GM18507 (cell line): ENCODE results near the gene ABLIM3.

ENCODE experiments used
- DNase-seq: peaks from one replicate; pipeline ENCODE4 v3.0.0; 2011; ENCODE audit warnings: low read depth; ENCODE audit not compliant: insufficient read length; ENCODE audit errors: extremely low spot score
- FAIRE-seq: peaks from 2 replicates; lab custom pipeline; 2011; peaks lifted over from hg19 to GRCh38; lab: Jason Lieb, UNC

The ABLIM3 gene

DNA sequence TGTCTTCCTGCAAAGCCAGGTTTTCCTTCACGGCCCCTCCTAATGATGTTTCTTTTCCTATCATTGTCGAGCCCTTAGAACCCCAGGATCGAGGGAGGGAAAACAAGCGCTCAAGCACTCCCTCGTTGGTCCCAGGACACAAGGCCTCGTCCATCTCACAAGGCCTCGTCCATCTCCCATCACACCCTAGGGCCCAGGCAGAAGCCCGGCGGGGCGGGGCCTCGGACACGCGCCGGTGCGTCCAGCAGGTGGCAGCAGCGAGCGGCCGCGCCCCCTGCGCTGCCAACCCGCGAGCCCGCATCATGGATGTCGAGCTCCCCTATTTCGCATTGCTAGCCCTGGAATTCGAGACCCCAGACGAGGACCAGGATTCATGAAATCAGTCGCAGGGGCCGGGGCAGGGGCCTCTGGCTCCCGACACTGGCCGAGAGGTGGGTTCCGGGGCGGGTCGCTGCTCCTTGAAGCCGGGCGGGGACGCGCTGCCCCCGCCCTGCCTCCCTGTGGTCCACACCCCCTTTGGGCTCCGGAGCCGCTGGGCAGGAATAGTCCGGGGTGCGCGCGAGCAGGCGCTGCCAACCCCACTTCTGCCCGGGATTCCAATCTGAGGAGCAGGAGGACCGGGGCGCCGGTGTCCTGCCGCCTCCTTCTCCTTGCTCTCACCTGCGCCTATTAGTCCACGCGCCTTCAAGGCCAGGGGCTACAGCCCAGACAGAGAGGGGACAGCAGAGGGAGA lies at the start of gene ABLIM3:
Gene ABLIM3 (plus strand): TSS at position 270 of the 733 bp plus-strand sequence. CDS start 603 bp downstream, outside the sequence.
- peak; percentile 62 for DNase-seq
- FAIRE-seq = peak; percentile 53

DNA sequence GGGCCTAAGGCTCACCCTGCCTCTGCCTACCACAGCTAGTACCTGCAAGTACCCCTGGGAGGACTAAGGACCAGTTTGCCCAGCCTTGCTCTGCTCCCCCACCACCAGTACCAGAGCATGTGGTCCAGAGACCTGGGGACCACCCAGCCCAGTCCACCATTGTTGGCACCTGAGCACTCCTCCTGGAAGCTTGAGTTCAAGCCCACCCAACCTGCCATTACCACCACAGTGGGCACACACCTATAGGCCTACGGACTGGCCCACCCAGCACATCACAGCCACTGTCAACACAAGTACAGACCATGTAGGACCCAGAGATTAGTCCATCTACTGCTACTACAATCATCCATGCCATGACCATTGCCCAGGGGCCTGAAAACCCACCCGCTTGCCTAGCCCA lies 47.7 kb upstream of the ABLIM3 start:
- FAIRE-seq = no peak

DNA sequence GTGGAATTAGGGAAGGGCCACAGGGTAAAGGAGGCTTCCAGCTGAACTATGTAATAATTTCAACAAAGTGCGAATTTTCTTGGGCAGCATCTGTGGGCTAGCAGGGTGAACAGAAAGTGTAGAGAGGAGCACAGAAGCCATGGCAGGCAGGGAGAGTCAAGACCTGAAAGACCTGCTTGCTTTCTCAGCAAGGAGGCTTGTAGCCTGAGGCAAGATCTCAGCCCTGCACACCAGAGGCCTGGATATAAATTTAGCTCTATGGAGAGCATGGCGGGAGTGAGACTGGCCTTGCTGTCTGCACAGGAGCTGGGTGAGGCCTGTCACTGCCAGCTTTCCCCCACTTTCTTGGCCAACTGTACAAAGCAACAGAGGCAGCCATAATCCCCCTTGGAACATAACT lies 46.3 kb upstream of the ABLIM3 start:
- FAIRE-seq = no peak
- no peak for DNase-seq

More for the DNA sequence above, 47.7 kb upstream of the ABLIM3 start:
- no peak for DNase-seq

DNA sequence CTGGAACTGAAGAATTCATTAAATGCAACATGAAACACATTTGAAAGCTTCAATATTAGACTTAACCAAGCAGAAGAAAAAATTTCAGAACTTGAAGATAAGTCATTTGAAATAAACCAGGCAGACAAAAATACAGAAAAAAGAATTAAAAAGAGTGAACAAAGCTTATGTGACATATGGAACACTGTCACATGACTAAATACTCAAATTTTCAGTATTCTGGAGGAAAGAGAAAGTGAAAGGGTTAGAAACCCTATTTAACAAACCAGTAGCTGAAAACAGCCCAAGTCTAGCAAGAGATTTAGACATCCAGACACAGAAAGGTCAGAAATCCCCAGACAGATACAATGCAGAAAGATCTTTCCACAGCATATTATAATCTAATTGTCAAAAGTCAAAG lies 41.4 kb upstream of the ABLIM3 start:
- no peak for DNase-seq
- no peak for FAIRE-seq

DNA sequence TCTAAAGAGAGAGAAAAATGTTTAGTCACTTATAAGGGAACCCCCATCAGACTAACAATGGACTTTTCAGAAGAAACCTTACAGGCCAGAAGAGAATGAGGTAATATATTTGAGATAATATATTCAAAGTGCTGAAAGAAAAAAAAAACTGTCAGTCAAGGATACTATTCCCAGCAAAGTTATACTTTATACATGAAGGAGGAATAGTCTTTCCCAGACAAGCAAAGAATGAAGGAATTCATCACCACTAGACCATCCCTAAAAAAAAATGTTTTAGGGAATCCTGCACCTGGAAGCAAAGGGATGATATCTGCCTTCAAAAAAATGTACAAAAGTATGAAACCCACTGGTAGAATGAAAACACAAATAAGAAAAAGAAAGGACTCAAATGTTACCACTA lies 41.0 kb upstream of the ABLIM3 start:
- DNase-seq (no peak), FAIRE-seq (no peak)

DNA sequence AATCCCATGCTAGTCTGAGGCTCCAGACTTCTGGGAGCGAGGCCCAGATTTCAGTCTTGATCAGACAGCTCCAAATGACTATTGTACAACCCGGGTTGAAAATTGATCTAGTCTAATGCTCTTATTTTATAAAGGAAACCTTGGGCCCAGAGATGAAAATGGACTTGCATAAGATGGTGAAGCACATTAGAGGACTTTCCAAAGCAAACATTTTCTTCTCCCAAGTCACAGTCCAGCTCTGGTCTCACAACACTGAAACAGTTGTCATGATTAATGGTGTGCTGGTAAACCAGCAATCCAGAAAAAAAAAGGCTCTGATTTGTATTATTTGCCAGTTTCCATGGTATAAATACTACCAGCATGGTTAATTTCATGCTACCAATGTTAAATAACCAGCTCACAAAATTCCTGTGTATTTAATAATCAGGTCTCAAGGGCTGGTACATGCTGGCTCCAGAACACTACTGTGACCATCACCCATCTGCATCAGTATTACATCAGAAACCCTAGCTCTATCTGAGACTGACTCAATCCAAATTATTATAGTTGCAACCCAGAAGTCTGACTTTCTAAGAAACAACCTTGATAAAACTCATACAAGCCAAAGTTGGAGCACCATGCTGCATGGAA lies 32.5 kb upstream of the ABLIM3 start:
- no peak for DNase-seq
- FAIRE-seq = no peak

DNA sequence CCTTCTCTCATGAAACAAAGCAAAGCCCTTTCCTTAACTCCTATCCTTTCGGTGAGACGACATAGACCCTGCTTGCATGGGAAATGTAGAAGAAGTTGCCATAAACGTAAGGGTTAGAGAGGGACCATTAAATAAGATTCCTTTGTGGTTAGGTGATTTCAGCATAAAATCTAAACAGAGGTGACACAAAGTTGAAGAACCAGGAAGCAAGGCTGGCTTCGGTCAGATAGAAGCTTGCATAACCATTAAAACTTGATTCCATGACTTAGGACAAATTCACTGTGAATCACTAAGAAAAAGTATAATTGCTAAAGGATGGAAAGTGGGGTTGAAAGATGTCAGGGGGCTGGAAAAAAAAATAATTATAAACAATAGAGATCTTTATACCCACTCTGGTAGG lies 30.9 kb upstream of the ABLIM3 start:
- FAIRE-seq (no peak), DNase-seq (no peak)

DNA sequence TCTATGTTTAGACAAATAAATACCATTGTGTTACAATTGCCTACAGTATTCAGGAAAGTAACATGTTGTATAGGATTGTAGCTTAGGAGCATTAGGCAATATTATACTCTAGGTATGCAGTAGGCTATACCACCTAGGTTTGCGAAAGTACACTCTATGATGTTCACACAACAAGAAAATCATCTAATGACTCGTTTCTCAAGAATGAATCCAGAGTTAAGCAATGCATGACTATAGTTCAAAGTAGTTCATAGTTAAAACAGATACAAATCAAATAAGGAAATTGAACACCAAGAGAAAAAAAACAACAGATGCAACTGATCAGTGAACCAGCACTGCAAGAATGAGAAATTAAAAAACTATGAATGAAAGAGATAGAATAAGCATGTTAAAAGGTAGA lies 27.6 kb upstream of the ABLIM3 start:
- FAIRE-seq (no peak), DNase-seq (no peak)

DNA sequence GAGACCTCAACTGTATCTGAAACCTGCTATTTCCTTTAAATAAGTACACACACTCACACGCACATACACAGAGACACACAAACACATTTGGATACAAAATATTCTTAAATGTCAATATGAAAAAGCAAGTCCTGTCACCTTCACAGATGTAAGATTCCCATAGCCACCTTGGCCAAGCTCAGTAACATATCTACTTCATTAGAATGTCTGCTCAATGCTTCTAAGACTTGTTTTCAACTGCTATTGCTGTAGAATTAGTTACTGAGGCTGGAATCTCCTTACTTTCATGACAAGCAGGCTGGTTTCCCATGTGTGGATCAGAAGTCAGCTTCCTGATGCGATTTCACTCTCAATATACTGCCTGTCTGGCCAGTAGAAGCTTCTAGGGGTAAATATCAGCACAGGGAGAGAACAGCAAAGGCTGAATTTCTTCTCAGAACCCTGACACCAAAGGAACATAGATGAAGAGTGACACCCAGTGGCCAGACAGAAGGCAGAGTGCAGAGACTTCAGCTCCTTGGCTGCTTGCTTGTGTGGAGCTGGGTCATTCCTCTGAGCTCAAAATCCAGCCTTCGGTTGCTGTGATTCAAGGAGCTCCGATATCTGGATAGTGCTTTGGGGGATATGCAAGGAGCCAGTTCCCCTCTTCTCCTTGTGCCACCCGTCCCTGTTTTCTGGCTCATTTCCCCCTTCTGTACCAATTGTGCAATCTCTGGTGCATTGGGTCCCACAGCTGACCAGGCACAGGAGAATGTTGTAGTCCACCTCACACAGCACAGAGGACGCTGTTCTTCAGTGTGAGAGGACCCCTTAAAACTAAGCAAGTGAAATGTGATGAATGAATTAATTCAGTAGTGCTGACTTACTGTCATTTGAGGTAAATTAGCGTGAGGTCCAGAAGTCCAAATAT lies 26.6 kb upstream of the ABLIM3 start:
- DNase-seq = no peak
- peak; percentile 72 for FAIRE-seq

DNA sequence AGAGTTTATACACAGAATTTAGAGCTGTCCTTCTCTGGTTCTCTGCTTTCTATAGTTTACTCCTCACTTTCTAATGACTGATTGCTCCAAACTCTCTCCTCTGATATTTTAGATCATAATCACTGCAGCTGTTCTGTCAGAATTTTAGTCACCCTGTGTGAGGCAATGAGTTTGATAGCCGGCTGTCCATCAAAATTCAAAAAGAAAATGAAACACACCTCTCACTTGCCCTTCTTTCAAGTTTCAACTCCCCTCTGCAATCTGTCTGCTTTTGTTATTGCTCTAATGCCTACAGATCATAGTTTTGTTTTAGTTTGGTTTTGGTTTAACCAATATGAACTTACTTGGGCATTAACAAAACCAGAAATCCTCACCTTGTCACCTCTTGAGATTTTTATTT lies 23.3 kb upstream of the ABLIM3 start:
- DNase-seq = no peak
- no peak for FAIRE-seq

DNA sequence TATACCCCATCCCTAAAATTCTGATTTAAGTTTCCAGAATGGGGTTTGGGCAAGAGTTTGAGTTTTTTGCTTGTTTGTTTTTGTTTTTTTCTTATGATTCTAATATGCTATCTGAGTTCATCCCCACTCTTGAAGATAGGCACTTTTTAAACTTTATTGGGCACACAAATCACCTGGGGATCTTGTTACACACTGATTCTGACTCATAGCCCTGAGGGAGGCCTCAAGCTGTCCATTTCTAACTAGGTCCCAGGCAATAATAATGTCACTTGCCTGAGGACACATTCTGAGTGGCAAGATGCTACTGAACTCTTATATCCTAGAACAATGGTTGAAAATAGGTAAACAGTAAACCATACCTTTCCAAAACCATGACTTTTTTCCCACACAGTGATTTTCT lies 22.8 kb upstream of the ABLIM3 start:
- FAIRE-seq (no peak), DNase-seq (no peak)

DNA sequence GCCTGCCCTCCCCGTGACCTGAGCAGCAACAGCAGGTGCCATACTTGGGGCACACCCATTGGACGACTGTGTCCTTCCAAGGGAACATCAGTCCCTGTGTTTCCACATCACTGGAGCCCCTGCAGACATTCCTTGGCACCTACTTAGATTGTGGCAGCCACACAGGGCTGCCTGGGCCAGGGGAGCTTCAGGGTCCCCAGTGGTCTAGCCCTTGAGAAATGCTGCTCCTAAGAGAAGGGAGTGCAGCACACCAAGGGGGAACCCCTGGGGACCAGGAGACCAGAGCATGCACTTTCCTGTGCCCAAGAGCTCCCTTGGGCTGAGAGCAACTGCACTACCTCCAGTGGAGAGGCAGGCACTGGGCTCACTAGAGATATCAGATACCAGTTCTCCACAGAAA lies 20.1 kb upstream of the ABLIM3 start:
- no peak for FAIRE-seq
- DNase-seq = no peak

DNA sequence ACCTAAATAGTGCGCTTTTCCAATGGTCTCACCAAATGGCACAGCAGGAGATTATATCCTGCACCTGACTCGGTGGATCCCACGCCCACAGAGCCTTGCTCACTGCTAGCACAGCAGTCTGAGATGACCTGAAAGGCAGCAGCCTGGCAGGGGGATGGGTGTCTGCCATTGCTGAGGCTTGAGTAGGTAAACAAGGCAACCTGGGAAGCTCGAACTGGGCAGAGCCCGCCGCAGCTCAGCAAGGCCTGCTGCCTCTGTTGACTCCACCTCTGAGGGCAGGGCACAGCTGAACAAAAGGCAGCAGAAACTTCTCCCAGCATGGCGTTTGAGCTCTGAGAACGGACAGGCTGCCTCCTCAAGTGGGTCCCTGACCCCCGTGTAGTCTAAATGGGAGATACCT lies 18.1 kb upstream of the ABLIM3 start:
- no peak for DNase-seq
- no peak for FAIRE-seq

DNA sequence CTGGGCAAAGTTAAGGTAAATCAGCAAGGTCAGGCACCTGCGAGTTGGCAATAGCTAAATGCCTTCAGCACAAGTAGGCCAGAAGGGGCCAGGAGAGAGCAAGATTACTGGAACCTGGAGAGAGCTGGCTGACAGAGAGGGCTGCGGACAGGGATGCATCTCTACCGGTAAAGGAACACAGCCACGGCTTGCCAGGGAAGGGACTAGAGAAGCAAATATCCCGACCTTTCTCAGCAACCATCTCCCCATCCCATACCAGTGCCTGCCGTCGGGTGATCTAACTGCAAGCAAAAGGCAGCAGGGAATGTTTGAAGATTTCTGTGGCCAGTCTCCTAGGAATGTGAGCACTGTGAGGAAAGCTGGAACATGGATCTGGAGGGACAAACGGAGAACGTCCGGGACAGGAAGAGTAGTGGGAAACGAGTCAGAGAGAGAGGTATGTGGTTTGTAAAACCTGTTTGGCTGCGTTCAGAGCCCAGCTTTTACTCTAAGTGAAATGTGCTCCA lies 15.9 kb upstream of the ABLIM3 start:
- FAIRE-seq (no peak), DNase-seq (no peak)

DNA sequence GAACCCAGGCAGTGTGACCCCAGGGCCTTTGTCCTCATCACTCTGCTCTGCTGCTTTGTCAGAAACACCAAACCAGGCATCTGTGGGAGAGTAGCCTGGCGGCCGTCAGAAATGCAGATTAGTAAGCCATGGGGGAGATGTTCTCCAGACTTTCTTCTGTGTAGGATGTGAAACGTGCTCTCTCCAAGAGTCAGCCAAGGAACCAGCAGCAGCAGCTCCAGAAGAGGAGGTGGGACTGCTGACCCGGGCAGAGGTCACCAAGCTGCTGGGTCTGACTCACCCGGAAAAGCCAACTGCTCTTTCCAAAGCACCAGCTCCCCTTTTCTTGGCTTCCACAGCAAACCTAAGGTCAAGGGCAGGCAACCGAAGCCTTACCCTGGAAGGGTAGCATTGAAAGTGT lies 14.4 kb upstream of the ABLIM3 start:
- no peak for FAIRE-seq
- no peak for DNase-seq

DNA sequence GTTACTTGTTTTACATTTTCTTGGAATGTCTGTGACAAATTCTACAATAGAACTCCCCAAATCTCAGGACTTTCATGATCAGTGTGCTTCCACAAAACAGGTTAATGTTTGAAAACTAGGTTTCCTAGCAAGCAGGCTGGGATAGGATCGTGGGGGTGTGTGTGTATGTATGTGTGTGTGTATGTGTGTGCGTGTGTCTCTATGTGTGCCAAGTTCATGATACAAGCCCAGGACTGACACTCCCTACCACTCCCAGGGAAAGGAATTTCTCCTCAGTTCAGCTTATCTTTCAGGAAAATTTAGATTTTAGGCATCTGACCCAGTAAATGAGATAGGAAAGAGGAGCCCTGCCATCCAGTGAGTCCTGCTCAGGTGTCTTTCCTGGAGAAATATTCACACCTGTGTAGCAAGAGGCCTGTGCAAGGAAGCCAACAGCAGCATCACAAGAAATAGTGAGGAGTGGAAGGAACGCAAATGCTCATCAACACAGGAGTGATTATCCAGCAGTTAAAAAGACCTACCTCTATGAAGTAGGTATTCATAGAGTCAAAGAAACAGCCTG lies 13.8 kb upstream of the ABLIM3 start:
- FAIRE-seq (no peak), DNase-seq (no peak)

DNA sequence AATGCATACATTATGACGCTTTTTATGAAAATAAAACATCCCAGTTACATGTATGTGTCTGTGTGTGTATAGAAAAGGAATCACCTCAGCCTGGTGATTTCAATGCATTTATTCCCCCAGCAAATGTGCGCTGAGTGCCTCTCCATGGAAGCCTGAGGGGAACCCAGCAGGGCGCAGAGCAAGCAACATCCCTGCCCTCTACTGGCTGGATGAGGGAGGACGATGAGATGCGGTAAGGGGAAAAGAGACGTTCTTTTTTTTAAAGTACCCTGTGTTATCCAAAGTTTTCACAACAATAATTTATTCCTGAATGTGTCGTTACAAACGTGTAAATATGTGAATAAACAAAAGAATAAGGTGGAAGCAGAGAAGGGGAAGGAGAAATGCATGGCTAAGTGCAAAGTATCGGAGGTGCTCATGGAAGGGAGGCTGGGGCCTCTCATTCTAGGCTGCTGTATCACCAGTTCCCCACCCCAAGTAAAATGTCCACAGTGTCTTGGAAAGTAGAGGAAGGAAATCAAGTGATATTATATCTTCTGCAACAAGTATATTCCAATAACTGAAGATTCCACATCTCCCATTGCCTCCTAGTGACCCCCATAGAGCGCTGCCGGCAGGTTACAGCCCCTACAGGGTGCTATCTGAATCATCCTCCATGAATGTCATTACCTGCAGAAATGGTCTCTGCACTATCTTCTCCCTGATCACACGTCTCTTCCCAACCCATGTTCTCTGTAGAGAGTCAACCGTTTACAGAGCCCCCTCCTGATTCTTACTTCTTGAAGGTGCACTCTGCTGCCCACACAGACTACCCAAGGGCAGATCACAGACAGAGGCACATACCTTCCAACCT lies 13.0 kb upstream of the ABLIM3 start:
- no peak for DNase-seq
- no peak for FAIRE-seq

DNA sequence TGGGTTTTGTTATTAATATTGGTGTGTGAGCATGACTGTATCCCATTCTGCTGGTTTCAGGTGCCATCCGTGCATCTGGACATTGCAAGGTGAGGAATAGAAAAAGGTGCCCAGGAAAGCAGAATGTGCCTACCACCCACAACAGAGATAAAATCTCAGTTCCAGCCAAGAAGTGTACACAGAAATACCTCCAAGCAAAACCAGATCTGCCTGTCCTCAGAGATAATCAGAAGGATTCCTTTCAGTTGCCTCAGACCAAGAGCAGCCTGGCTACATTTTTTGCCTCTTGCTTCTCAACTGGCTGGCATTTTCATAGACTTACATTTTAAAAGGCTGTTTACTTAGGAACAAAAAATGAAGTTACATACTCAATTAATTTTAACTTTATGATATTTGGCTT lies 12.1 kb upstream of the ABLIM3 start:
- DNase-seq = no peak

More for the DNA sequence above, 12.1 kb upstream of the ABLIM3 start:
- FAIRE-seq = no peak
